Subcutaneous abdominal adipose tissue (tissue), 5 donors: Measurements from ENCODE around the gene FHL3.
A peak's percentile ranks its signal among the peaks of the same experiment; 100 is the strongest.

Source experiments
- H3K27ac ChIP-seq: one replicate; pipeline ENCODE4 v1.7.0; 2013; ENCODE audit warnings: low read depth, mild to moderate bottlenecking, inconsistent platforms, low read length, moderate library complexity
- H3K27me3 ChIP-seq, 5 donors: one replicate each; pipeline ENCODE4 v1.7.0; 2013; ENCODE audit warnings: low read length in 5 of 5, inconsistent platforms in 1 of 5; ENCODE audit not compliant: control insufficient read depth in 5 of 5, insufficient read depth in 4 of 5
- H3K36me3 ChIP-seq, 5 donors: one replicate each; pipeline ENCODE4 v1.7.0; 2013; ENCODE audit warnings: low read length in 5 of 5; ENCODE audit not compliant: control insufficient read depth in 5 of 5, insufficient read depth in 5 of 5
- H3K4me1 ChIP-seq, 5 donors: one replicate each; pipeline ENCODE4 v1.7.0; 2013; ENCODE audit warnings: low read length in 5 of 5, mild to moderate bottlenecking in 3 of 5, moderate library complexity in 1 of 5; ENCODE audit not compliant: control insufficient read depth in 5 of 5, insufficient read depth in 5 of 5
- H3K4me3 ChIP-seq, 5 donors: one replicate each; pipeline ENCODE4 v1.7.0; 2013; ENCODE audit warnings: low read length in 5 of 5, low read depth in 1 of 5
- H3K9ac ChIP-seq, 5 donors: one replicate each; pipeline ENCODE4 v1.7.0; 2013; ENCODE audit warnings: low read length in 5 of 5, mild to moderate bottlenecking in 4 of 5, moderate library complexity in 3 of 5
- H3K9me3 ChIP-seq, 5 donors: one replicate each; pipeline ENCODE4 v1.7.0; 2013; ENCODE audit warnings: low read length in 5 of 5; ENCODE audit not compliant: control insufficient read depth in 5 of 5
- donor health status: healthy.
- donor health status: healthy.
- donor health status: healthy.
- donor health status: healthy.
- donor health status: healthy.

The FHL3 gene

DNA sequence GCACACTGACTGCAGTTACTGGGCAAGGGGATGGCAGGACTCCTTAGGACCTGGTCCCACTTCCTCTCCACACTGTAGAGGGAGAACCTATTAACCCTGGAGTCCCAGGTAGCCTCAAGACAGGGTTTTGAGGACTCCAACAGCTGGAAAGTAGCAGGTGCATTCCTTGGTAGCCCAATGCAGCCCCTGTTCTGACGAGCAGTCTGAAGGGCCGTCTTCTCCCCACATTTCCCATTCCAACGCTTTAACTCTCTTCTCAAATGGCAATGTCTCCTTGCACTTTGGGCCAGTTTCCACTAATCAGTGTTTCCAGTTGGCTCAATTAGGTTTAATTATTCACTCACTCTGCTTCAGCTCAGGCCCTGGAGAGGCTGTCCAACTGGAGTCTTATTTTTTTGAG is 49.6 kb downstream of the FHL3 start:
- Histone ChIP-seq H3K36me3 (peaks cover 15 to 42% (median 39%) of the 10 kb centered on the region in 5 donors), H3K4me1 (no peaks in the 10 kb centered on the region), H3K27me3 (no peaks in the 10 kb centered on the region), H3K4me3 (no peak overlapping the region), H3K9me3 (no peaks in the 10 kb centered on the region), H3K9ac (no peak overlapping the region), H3K27ac (no peak overlapping the region)

DNA sequence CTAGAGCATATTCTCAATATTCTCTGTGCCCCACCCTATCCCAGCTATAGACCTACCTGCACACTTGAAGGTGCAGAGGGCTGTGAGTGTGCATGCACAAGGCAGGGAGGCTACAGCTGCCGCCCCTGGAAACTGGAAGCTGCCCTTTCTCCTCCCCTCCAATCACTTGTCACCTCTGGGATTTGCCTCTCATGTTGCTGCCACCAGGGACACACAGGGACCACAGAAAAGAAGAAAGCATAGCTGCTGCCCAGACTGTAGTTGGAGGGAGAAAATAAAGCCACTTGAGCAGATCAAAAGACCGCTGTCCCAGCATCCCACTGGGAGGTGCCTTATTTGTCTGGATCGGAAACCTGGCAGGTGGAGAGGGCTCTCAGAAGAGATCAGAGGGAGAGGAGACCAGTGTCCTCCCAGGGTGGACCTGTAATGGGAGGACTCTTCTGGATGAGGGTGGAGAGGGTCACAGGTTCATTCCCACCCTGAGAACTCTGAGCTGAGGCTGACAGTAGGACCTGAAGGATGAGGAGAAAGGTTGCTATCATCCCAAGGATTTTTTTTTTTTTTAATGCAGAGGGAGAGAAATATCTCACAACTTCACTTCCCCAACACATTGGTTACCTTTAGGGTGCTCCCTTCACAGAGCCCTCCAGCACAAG is 50.9 kb downstream of the FHL3 start:
- Histone ChIP-seq H3K27me3 (no peaks in the 10 kb centered on the region), H3K4me1 (no peaks in the 10 kb centered on the region), H3K9ac (no peak overlapping the region), H3K9me3 (no peaks in the 10 kb centered on the region), H3K4me3 (no peak overlapping the region), H3K36me3 (peaks cover 15 to 32% (median 31%) of the 10 kb centered on the region in 5 donors), H3K27ac (no peak overlapping the region)

DNA sequence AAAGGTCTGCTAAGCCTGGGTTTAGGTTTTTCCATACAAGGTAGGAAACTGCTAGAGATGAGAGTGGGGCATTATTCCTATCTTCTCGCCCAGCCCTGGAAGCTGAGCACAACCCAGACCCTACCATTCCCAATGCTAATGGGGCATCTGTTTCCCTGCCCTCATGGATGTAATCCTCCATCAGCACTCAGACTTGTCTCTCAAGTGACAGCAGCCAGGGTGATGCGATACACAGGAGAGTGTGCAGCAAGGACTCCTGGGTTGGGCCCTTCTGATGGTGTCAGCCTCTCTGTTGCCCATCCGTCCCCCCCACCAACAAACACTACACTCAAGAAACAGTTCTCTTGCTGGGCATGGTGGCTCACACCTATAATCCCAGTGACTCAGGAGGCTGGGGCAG is 52.6 kb downstream of the FHL3 start:
- Histone ChIP-seq H3K36me3 (peaks cover 3 to 15% (median 14%) of the 10 kb centered on the region in 5 donors), H3K9me3 (no peaks in the 10 kb centered on the region), H3K9ac (no peak overlapping the region), H3K27ac (no peak overlapping the region), H3K4me3 (no peak overlapping the region), H3K4me1 (peaks cover 0 to under 1% (median 0%) of the 10 kb centered on the region in 5 donors), H3K27me3 (no peaks in the 10 kb centered on the region)

DNA sequence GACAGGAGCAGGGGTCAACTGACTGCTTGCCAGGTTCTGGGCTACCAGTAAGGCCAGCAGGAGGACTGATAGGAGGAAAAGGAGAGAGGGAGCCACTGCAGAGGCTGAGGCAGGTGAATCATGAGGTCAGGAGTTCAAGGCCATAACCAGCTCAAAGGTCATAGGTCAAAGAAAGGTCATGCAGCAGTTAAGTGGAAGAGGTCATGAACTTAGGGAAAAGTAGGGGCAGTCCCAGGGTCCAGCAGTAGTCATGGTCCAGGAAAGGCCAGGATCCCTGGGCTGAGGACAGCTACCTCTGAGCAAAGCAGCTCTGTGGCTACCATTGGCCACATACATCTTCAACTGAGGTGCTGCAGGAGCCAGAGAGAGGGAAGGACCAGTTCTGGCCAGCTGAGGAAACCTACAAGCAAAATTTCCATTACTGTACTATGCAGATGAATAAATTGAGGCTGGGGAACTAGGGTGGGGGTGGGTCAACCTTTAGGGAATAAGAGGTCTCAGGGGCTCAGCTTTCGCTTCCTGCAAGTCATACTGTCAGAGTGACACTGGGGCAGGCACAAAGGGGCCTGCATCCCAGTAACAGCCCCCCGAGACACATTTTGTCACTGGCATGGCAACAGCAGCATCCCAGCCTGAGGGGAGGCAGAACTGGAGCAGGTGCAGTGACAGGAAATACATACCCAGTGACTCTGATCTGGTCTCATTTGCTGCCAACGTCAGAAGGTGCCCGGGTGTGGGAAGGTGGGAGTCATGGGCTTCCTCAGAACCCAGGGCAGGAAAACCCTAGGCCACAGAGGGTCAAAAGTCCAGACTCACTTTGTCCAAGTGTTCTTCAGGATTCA is 53.3 kb downstream of the FHL3 start:
- Histone ChIP-seq H3K27ac (no peak overlapping the region), H3K9me3 (no peaks in the 10 kb centered on the region)

DNA sequence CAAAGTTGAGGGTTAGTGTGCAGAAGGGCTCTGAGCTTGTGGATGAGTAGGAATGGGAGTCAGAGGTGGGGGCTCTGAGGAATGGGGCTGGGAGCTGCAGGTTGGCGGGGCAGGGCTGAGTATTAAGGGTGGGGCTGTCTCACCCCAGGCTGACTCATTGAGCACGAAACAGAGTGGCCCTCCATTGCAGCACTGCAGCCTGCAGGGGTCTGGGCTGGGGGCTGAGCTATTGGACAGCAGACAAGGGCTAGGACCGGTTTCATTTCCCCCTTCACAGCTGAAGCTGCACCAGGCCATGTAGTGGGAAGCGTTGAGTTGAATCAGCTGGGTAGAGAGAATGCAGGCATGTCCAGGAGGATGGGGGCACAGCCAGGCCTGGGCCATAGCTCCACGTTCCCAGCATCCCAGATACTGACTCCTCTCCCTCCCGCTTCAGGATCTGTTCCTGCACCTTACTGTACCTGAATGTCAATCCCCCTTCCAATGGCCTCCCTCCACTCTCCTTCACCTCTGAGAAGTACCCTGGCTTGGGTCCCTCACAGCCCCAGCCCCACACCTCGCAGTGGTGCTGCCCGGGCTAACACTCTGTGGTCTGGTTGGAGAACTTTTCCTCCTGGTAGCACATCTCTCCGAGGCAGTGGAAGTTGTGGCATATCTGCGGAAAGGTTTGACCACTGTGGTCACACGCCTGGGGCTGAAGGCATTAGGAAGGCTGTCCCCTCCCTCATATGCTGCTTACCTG is 54.1 kb downstream of the FHL3 start:
- H3K27ac ChIP-seq: no peak overlapping the region
- H3K9ac ChIP-seq: no peak overlapping the region
- H3K9me3 ChIP-seq: no peaks in the 10 kb centered on the region
- peaks cover 3 to 15% (median 13%) of the 10 kb centered on the region in 5 donors for H3K4me1 ChIP-seq
- no peak overlapping the region for H3K4me3 ChIP-seq
- H3K36me3 ChIP-seq: peaks cover 0 to 1% (median 1%) of the 10 kb centered on the region in 5 donors
- H3K27me3 ChIP-seq: no peaks in the 10 kb centered on the region

More for the DNA sequence above, 53.3 kb downstream of the FHL3 start:
- Histone ChIP-seq H3K36me3 (peaks cover 0 to 9% (median 6%) of the 10 kb centered on the region in 5 donors), H3K27me3 (no peaks in the 10 kb centered on the region), H3K4me3 (no peak overlapping the region), H3K4me1 (peaks cover 3 to 7% (median 7%) of the 10 kb centered on the region in 5 donors), H3K9ac (no peak overlapping the region)

DNA sequence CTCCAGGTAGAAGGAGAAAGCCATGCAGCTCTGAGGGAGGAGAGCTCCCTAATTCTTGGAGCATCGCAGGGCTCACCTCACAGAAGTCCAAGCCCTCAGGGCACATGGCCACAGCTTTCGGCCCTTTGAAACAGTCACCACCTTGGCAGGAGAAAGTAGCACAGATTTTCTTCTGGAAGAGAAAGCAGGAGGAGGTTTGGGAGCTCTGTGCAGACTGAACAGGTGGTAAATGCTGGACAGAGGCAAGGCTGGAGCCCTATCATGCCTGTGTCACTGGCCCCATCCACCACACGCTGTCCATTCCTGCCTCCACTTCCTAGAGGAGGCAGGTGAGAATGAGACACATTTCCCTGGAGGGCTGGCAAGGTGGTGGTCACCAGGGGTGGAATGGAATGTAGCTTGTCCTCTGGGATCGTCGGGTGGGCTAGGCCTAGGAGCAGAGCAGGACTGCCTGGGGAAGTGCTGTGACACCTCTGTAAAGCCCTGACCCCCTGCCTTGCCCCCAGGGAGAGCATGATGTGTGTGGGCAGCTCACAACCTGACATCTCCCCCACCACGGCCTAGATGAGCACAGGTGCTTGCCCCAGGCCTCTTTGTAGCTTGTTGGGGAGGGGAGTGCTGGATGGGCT is 55.7 kb downstream of the FHL3 start:
- H3K9me3 ChIP-seq: no peaks in the 10 kb centered on the region
- no peak overlapping the region for H3K27ac ChIP-seq

DNA sequence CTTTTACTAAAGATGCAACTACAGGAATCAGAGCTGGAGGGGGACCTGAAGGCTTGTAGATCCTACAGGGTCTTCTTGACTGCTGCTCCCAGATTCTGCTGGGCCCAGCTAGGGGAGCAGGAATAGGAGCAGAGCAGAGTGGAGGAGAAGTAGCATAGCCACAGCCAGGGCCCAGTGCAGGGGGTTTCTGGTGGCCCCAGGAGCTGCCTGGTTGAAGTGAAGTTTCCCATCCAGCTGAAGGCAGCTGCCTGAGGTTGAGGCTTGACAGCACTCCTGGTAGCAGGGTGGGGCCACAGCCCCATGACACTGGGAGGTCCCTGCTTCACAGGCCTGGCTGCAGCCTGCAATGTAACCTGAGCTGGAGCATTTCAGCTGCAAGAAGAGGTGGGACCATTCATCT is 56.5 kb downstream of the FHL3 start:
- Histone ChIP-seq H3K36me3 (peaks cover 3 to 10% (median 7%) of the 10 kb centered on the region in 5 donors), H3K4me3 (no peak overlapping the region), H3K9ac (no peak overlapping the region), H3K27ac (no peak overlapping the region), H3K27me3 (no peaks in the 10 kb centered on the region), H3K9me3 (no peaks in the 10 kb centered on the region), H3K4me1 (peaks cover 8 to 27% (median 24%) of the 10 kb centered on the region in 5 donors)

More for the DNA sequence above, 55.7 kb downstream of the FHL3 start:
- Histone ChIP-seq H3K9ac (no peak overlapping the region), H3K36me3 (peaks cover 0 to 7% (median 4%) of the 10 kb centered on the region in 5 donors), H3K27me3 (no peaks in the 10 kb centered on the region), H3K4me3 (no peak overlapping the region), H3K4me1 (peaks cover 8 to 27% (median 24%) of the 10 kb centered on the region in 5 donors)

DNA sequence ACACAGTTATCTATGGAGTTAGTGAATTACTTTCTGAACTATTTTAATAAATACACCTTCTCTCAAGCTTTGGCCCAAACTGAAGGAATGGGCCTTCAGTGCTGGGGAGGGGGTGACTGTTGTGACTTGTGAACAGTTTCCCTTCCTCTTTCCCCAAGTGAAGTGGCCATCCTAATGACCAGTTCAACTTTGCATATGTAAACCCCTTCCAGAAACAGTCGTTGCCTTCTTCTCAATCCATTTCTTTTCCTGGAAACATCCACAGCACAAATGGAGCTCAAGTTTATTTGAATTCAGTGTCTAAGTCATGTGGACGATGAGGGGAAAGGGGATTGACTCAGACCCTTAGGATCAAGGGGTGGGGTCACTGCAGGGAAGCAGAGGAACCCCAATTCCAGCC is 57.1 kb downstream of the FHL3 start:
- Histone ChIP-seq H3K9me3 (no peaks in the 10 kb centered on the region), H3K4me1 (peaks cover 8 to 27% (median 24%) of the 10 kb centered on the region in 5 donors), H3K9ac (no peak overlapping the region), H3K36me3 (peaks cover 3 to 17% (median 14%) of the 10 kb centered on the region in 5 donors), H3K27ac (no peak overlapping the region), H3K4me3 (no peak overlapping the region), H3K27me3 (no peaks in the 10 kb centered on the region)

DNA sequence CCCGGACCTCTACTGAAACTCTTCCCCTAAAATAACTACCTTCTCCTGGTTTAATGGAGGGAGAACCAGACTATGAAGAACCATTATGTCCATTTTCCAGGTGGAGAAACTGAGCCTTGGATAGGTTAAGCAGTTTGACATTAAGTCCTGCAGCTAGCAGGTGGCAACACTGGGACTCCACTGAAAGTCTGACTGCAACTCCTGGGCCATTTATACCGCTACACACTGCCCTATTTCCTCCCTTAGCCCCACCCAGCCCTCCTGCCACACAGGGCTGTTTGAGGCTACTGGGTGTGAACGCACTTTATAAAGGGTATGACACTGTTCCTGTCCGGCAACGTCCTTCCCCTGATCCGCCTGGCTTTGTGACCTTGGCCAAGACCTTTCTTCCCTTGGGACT is 58.0 kb downstream of the FHL3 start:
- Histone ChIP-seq H3K9ac (peak overlapping the region; percentile 13 to 99 (median 97)), H3K36me3 (peaks cover 3 to 22% (median 15%) of the 10 kb centered on the region in 5 donors), H3K4me3 (peak overlapping the region; percentile 93 to 100 (median 98)), H3K9me3 (no peaks in the 10 kb centered on the region), H3K27ac (peak overlapping the region; percentile 86), H3K4me1 (peaks cover 8 to 27% (median 24%) of the 10 kb centered on the region in 5 donors), H3K27me3 (no peaks in the 10 kb centered on the region)
